Fibroblast of skin of right biceps (primary cell): ENCODE results near the gene AGRP.
"Not testable (repeated sequence)": the region's sequence is repeated elsewhere in the genome, so short reads cannot be mapped to it uniquely, and the experiment has no call there.

Experiments used
- DNase-seq: peaks from one replicate; pipeline ENCODE4 v3.0.0-alpha.2; 2013

AGRP gene

DNA sequence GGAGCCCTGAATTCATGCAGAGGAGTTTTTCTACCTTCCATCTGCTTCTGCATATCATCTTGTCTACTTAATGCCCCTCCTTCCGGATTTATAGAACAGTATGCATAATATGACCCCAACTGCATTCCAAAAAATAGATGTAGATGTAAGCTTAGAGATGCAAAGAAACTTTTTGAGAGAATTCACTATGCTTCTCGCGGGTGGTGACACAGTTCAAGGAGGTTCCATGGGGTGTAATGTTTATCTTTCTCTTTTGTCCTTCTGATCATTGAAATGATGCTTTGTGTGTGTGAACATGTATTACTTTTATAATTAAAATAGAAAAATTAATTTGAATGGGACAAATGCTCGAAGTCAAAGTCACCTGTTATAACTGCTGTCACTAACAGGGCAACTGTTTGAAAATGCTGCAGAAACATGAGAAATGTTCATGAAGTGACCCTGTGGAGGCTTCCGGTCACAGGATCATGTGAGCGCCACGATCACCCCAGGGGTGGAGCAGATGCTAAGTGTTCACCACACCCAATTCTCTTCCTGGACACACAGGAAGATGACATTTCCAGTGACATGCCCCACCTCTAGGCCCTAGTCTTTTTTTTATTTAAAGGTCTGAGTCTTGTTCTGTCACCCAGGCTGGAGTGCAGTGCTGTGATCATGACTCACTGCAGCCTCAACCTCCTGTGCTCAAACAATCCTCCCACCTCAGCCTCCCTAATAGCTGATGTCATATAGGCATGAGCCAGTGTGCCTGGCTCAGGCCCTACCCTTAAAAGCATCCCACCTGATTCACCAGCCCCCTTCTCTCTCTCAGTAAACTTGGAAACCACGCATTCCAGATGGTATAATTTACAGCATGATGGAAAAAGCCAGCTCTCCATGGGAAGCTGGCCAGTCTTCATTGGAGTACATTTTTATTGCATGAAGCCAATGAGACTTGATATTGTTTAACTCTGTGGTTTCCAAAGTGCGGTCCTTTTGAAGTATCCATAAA, 21.0 kb upstream of the AGRP start:
- no peak for DNase-seq

GRCh38 chr16:67499106-67499505, 15.8 kb upstream of the AGRP start:
- DNase-seq: no peak

- no peak for DNase-seq
Observed at GRCh38 chr16:67490335-67491096, 7.2 kb upstream of the AGRP start.

- DNase-seq: no peak
Observed at GRCh38 chr16:67489401-67490083, 6.2 kb upstream of the AGRP start.

GRCh38 chr16:67487561-67487960, 4.2 kb upstream of the AGRP start:
- not testable (repeated sequence) for DNase-seq

DNA sequence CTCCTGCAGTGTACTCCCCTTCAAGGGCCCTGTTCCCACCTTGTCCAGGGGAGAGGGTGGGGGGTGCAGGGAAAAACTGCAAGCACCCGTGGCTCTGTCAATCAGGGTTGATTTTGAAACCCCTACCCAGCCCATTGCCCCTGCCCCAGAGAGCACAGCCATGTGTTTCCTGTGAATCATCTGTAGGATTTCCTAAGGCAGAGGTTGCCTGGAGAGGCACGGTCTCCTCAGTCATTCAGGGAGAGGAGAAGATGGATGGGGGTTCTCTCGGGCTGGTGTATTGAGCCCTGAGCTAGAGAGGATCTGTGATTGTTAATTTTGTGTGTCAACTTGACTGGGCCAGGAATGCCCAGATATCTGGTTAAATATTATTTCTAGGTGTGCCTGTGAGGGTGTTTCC, 3.5 kb upstream of the AGRP start:
- DNase-seq: no peak

DNA sequence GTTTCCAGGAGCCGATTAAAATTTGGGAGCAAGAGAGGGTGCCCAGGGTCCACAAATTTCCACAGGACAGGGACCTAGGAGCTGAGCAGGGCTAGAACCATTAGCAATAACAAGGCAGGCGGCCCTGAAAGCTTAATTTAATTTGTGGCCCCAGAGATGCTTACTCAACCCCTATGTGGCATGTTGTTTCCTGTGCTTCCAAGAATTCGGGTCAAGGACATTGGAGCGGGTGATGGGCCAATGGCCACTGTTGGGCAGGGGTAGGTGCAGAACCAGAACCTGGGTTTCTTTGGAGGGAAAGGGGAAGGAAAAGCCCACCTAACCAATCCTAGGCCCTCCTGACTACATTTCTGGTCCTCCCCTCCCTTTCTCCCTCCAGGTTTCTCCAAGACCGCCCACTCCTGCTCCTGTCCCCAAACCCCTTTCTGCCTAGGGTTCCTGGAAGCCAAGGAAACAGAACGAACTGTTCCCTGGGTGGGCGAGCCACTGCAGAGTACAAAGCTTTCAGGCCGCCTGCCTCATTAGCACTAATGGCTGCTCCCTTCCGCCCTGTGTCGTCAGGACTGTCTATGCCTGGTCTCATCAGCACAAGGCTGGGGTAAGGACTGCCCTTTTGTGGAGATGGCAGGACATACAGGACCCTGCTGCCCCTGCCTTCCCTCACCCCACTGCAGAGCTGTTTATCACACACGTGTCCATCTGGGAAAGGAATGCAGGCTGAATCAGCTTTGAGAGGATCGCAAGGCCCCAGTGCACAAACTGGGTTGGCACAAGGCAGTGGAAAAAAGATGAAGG, 581 bp upstream of the AGRP start:
- no peak for DNase-seq

DNA sequence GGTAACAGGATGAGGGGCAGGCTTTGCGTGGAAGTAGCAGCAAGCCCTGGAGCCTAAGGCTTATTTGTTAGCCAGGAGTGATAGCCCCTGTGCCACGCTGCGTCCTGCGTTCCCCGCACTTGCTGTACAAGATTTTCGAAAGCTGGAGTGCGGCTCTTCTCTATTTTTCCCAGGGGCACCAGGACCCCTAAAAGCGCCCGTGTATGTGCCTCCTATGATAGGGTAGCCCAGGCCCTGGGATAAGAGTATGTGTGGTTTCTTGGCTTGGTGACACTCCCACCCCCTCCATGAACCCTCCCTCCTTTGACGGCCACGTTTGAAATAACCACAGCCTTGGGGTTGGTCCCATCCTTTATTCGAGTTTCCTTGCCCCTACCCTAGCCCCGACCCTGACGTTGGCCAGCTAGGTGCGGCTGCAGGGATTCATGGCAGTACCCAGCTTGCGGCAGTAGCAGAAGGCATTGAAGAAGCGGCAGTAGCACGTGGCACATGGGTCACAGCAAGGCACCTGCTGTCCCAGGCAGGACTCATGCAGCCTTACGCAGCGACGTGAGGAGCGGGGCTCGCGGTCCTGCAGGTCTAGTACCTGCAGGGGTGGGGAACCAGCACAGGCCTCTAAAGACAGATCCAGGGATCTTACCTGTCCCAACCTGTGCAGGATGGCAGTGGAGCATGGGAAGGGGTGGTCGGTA, 968 bp downstream of the AGRP start:
- no peak for DNase-seq

DNA sequence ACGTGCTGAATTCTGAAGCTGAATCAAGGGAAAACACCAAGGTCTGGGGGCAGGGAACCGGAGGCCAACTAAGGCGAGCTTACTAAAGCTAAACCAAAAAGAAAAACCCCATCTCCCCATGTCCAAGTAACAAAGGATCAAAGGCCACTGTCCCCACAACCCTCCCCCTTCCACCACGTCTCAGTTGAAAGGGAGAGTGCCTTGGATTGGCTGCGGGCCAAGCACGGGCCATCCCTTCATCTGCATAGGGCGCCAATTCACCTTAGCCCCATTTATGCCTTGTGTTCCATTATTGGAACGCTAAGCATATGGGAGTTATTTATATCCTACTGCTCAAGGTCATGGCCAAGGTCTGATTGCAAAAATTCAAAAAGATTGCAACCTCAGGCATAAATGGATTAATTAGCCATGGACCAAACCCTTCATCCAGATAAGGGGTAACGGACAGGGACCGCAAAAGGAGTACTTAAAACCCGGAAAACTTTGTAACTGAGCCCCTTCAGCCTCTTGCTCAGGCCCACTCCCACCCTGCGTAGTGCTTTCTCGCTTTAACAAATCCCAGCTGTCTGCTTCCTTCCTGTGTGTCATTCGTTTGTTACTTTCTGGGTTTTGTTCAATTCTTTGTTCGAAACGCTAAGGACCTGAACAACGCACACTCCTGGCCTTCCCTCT, 1.6 kb downstream of the AGRP start:
- DNase-seq: peak; percentile 38

GRCh38 chr16:67480833-67481560, 2.4 kb downstream of the AGRP start, which contains the start of gene ATP6V0D1:
ATP6V0D1 (minus strand) TSS chr16:67481157; CDS start chr16:67481086, 71 bp downstream.
- peak; percentile 97 for DNase-seq

GRCh38 chr16:67477960-67478554, 5.3 kb downstream of the AGRP start:
- no peak for DNase-seq

DNA sequence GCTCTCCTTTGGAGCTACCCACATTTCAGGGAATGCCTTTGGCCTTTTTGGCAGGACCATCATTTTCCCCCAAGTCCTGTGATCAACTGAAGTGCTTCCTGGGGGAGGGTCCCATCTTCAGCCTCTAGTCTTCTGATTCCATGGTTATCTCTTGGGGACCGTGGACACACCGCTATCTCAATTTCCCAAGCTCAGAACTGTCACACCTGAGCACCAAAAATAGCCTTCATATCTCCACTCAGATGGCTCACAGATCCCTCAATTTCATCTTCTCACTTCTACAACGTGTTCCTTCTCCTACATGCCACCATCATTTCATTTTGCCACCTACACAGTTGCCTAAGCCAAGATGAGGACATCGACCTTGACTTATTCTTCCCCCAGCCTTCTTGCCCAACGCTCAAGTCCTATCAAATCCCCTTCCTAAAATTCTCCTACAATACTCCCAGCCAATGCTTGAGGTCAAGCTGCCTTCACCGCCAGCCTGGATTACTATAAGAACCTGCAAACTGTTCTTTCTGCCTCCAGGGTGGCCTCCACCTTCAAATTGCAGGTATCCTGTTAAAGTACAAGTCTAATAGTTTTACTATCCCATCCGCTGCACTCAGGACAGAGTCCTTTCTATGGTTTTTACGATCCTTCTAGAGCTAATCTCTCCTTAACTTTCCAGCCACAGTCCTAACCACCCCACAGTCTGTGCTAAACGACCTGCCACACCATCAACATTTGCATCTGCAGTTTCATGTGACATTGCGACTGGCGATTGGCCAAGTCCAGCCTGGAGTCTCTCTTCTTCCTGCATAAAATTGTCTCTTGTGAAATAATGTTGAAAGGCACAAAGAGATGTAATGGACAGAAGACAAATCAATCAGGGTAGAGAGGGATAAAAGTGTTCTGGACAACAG, 8.5 kb downstream of the AGRP start:
- DNase-seq: no peak

DNA sequence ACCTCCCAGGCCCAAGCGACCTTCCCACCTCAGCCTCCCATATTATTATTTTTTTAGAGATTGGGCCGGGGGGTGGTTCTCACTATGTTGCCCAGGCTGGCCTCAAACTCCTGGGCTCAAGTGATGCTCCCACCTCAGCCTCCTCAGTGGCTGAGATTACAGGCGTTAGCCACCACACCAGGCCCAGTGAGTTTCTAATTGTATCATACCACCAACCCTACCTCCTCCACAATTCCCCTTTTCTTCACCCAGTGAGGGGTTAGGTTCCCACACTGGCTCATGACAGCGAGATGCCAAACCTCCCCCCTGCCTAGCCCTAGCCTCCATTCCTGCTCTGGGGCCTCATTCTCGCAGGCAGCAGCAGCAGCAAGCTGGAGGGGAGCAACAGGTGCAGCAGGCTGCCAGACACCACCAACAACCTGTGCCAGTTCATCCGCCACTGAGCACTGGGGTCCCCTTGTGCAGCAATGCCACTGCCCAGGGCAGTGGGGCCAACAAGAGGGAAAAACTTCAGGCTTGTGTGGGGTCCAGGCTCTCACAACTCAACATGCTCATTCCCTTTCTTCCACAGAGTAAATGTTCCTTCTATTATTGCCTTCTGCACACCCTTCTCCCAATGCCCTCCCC, 11.5 kb downstream of the AGRP start:
- DNase-seq: no peak

DNA sequence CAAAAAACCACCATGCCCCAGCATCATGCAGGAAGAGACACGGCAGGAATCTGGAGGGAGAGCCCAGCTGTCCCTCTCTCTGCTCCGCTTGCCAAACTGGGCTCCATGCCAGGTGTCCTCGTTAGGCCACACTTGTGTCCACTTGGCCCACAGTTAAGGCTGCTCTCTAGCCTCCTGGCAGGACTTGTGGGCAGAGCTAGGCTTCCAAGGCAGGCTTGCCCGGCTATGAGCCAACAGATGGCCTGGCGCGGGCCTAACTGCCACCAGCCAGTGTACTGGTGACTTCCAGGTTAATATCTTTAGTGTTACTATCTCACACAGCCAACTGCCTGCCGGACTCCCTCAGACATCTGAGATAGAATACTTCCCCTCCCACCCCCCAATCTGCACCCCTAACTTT, 13.0 kb downstream of the AGRP start:
- no peak for DNase-seq

DNA sequence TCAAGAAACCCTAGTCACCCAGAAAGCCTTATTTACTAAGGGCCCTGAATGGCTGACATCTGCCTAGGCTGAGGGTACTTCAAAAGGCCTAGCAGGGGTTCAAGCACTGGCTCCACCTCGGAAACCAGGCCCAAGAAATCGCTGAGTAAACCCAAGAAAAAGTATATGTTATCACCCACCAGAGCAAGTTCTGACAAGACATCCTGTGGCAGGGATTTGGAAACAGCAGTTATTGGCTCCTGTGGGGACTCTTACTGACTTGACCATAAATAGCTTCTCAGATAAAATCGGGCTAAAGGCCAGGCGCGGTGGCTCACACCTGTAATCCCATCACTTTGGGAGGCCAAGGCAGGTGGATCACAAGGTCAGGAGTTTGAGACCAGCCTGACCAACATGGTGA, 14.6 kb downstream of the AGRP start:
- no peak for DNase-seq

GRCh38 chr16:67466581-67466980, 16.8 kb downstream of the AGRP start:
- DNase-seq: no peak

GRCh38 chr16:67464565-67464964, 18.8 kb downstream of the AGRP start:
- DNase-seq: no peak

DNA sequence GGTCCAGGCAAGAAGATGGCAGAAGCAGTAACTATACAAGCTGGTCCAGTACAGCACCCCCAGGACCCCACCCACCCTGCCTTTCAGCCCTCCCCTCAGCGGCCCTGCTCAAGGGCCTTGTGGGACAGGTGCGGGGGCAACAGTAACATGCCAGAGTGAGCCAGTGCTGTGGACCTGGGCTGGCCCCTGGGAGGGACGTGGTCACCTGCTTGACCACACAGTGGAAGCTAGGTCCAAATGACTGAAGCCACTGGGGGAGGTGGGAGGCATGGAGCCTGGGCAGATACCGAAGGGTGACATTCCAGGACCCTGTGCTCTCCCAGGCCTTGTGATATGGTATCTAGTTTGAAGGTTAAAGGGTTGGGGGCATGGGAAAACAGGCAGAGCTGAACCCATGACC, 19.7 kb downstream of the AGRP start:
- no peak for DNase-seq
